ENCODE results near the gene TIFAB.

The TIFAB gene

DNA sequence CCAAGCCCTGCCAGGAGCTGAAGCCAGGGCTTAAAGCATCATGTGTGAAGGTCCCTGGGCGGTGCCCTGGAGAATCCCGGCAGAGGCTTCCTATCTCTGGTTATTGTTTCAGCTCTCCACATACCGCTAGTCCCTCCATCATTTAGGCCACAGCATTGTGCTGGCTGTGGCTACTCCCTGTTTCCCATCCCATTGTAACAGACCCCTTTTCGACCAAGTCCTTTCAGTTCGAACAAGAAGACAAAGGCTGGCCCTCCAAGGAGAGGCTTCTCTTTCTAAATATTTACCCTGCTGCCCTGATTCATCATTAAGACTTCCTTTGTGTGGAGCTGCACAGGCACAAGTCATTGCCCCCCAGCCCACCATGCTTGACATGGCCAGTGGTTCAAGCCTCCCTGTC is 42.0 kb upstream of the TIFAB start:
- DNase-seq (ENCODE audit: low spot score), result no peak

GRCh38 chr5:135493406-135494180 is 41.4 kb upstream of the TIFAB start:
- H3K36me3 ChIP-seq (replicated peaks in 1 of 2; ENCODE audit: control insufficient read depth in 2 of 2, insufficient read depth in 2 of 2, low read length in 2 of 2), result no peaks in the 10 kb centered on the region
- no peak overlapping the region for H2BK120ac ChIP-seq (ENCODE audit: low read depth, low read length)
- no peak overlapping the region for H3K4me2 ChIP-seq (ENCODE audit: insufficient read depth, low read length, poor library complexity, severe bottlenecking)
- H2BK15ac ChIP-seq (ENCODE audit: low read length), result no peak overlapping the region
- no peak overlapping the region for H2AK5ac ChIP-seq (ENCODE audit: low read depth, low read length)
- no peak overlapping the region for H3K9ac ChIP-seq (ENCODE audit: low read depth, low read length, poor library complexity)
- no peaks in the 10 kb centered on the region for H3K79me1 ChIP-seq (ENCODE audit: low read depth, low read length)
- WGBS, 2 donors (ENCODE audit: extremely low coverage in 2 of 2, insufficient read length in 2 of 2, insufficient replicate concordance in 1 of 2), result no CpG with 5 or more reads among the region's 8 CpGs
- no peak overlapping the region for H3K18ac ChIP-seq (ENCODE audit: low read length)
- H4K91ac ChIP-seq (ENCODE audit: low read depth, low read length, poor library complexity), result no peak overlapping the region
- H2BK5ac ChIP-seq (ENCODE audit: low read length), result no peak overlapping the region
- no peak overlapping the region for H4K8ac ChIP-seq (ENCODE audit: low read depth, low read length)
- no peak overlapping the region for H3K23ac ChIP-seq (ENCODE audit: low read depth, low read length, poor library complexity)
- no peak overlapping the region for H2AFZ ChIP-seq (ENCODE audit: low read length)
- H3K9me3 ChIP-seq (replicated peaks in 1 of 2; ENCODE audit: control insufficient read depth in 2 of 2, insufficient read depth in 1 of 2, low read depth in 1 of 2, low read length in 2 of 2), result peaks cover 2 to 3% of the 10 kb centered on the region in 2 donors
- H3K4me3 ChIP-seq (ENCODE audit: low read length in 2 of 2), result no peak overlapping the region
- no peak overlapping the region for H2BK12ac ChIP-seq (ENCODE audit: low read length)
- H3K4ac ChIP-seq (ENCODE audit: low read length), result no peak overlapping the region
- H3K27me3 ChIP-seq (ENCODE audit: control insufficient read depth in 3 of 3, insufficient read depth in 3 of 3, low read depth in 1 of 3, low read length in 3 of 3), result peaks cover 4 to 98% (median 45%) of the 10 kb centered on the region in 3 experiments
- peaks cover 12 to 30% of the 10 kb centered on the region in 2 donors for H3K4me1 ChIP-seq (ENCODE audit: control insufficient read depth in 2 of 2, insufficient read depth in 1 of 2, low read depth in 1 of 2, low read length in 2 of 2)
- no peak for DNase-seq (ENCODE audit: low spot score)
- no peak overlapping the region for H3K27ac ChIP-seq (replicated peaks; ENCODE audit: low read length)
- no peak overlapping the region for H3K14ac ChIP-seq (ENCODE audit: low read length)

More for the DNA sequence above, 42.0 kb upstream of the TIFAB start:
- no peak overlapping the region for H2BK5ac ChIP-seq (ENCODE audit: low read length)
- no peaks in the 10 kb centered on the region for H3K36me3 ChIP-seq (replicated peaks in 1 of 2; ENCODE audit: control insufficient read depth in 2 of 2, insufficient read depth in 2 of 2, low read length in 2 of 2)
- no peak overlapping the region for H3K18ac ChIP-seq (ENCODE audit: low read length)
- peaks cover 4 to 94% (median 42%) of the 10 kb centered on the region in 3 experiments for H3K27me3 ChIP-seq (ENCODE audit: control insufficient read depth in 3 of 3, insufficient read depth in 3 of 3, low read depth in 1 of 3, low read length in 3 of 3)
- no peak overlapping the region for H3K27ac ChIP-seq (replicated peaks; ENCODE audit: low read length)
- no peak overlapping the region for H4K8ac ChIP-seq (ENCODE audit: low read depth, low read length)
- H3K79me1 ChIP-seq (ENCODE audit: low read depth, low read length), result no peaks in the 10 kb centered on the region
- H3K14ac ChIP-seq (ENCODE audit: low read length), result no peak overlapping the region
- H2BK120ac ChIP-seq (ENCODE audit: low read depth, low read length), result no peak overlapping the region
- no CpG with 5 or more reads among the region's 5 CpGs for WGBS, 2 donors (ENCODE audit: extremely low coverage in 2 of 2, insufficient read length in 2 of 2, insufficient replicate concordance in 1 of 2)
- no peak overlapping the region for H3K4me2 ChIP-seq (ENCODE audit: insufficient read depth, low read length, poor library complexity, severe bottlenecking)
- H3K23ac ChIP-seq (ENCODE audit: low read depth, low read length, poor library complexity), result no peak overlapping the region
- peaks cover 11 to 34% of the 10 kb centered on the region in 2 donors for H3K4me1 ChIP-seq (ENCODE audit: control insufficient read depth in 2 of 2, insufficient read depth in 1 of 2, low read depth in 1 of 2, low read length in 2 of 2)
- no peak overlapping the region for H2AFZ ChIP-seq (ENCODE audit: low read length)
- H2BK12ac ChIP-seq (ENCODE audit: low read length), result no peak overlapping the region
- no peak overlapping the region for H3K4me3 ChIP-seq (ENCODE audit: low read length in 2 of 2)
- no peak overlapping the region for H4K91ac ChIP-seq (ENCODE audit: low read depth, low read length, poor library complexity)
- peaks cover 2 to 3% of the 10 kb centered on the region in 2 donors for H3K9me3 ChIP-seq (replicated peaks in 1 of 2; ENCODE audit: control insufficient read depth in 2 of 2, insufficient read depth in 1 of 2, low read depth in 1 of 2, low read length in 2 of 2)
- H2AK5ac ChIP-seq (ENCODE audit: low read depth, low read length), result no peak overlapping the region
- H3K4ac ChIP-seq (ENCODE audit: low read length), result no peak overlapping the region
- no peak overlapping the region for H3K9ac ChIP-seq (ENCODE audit: low read depth, low read length, poor library complexity)
- no peak overlapping the region for H2BK15ac ChIP-seq (ENCODE audit: low read length)

DNA sequence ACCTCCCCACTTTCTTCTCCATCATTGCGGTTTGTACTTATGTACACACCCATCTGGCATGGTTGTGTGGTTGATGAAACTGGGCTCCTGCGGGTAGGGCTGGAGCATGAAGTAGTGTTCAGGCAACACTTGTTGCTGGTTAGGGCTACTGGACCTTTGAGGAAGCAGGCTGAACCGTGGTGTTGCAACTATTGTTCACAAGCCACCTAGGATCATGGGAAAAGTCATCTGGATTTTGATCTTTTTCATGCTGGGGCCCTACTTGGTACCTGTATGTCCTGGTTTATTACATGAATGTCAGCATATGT is 40.1 kb upstream of the TIFAB start:
- Histone ChIP-seq H3K14ac (ENCODE audit: low read length) (no peak overlapping the region), H3K23ac (ENCODE audit: low read depth, low read length, poor library complexity) (no peak overlapping the region), H2AK5ac (ENCODE audit: low read depth, low read length) (no peak overlapping the region), H3K4me3 (ENCODE audit: low read length in 2 of 2) (no peak overlapping the region), H3K36me3 (replicated peaks in 1 of 2; ENCODE audit: control insufficient read depth in 2 of 2, insufficient read depth in 2 of 2, low read length in 2 of 2) (no peaks in the 10 kb centered on the region), H2BK12ac (ENCODE audit: low read length) (no peak overlapping the region), H2BK5ac (ENCODE audit: low read length) (no peak overlapping the region), H3K4me2 (ENCODE audit: insufficient read depth, low read length, poor library complexity, severe bottlenecking) (no peak overlapping the region), H2AFZ (ENCODE audit: low read length) (no peak overlapping the region), H3K79me1 (ENCODE audit: low read depth, low read length) (no peaks in the 10 kb centered on the region), H3K9ac (ENCODE audit: low read depth, low read length, poor library complexity) (no peak overlapping the region), H3K27me3 (ENCODE audit: control insufficient read depth in 3 of 3, insufficient read depth in 3 of 3, low read depth in 1 of 3, low read length in 3 of 3) (peaks cover 8 to 98% (median 57%) of the 10 kb centered on the region in 3 experiments), H2BK120ac (ENCODE audit: low read depth, low read length) (no peak overlapping the region), H3K18ac (ENCODE audit: low read length) (no peak overlapping the region), H4K8ac (ENCODE audit: low read depth, low read length) (no peak overlapping the region), H3K27ac (replicated peaks; ENCODE audit: low read length) (no peak overlapping the region), H2BK15ac (ENCODE audit: low read length) (no peak overlapping the region), H3K4ac (ENCODE audit: low read length) (no peak overlapping the region), H3K9me3 (replicated peaks in 1 of 2; ENCODE audit: control insufficient read depth in 2 of 2, insufficient read depth in 1 of 2, low read depth in 1 of 2, low read length in 2 of 2) (peaks cover 2 to 3% of the 10 kb centered on the region in 2 donors), H4K91ac (ENCODE audit: low read depth, low read length, poor library complexity) (no peak overlapping the region), H3K4me1 (ENCODE audit: control insufficient read depth in 2 of 2, insufficient read depth in 1 of 2, low read depth in 1 of 2, low read length in 2 of 2) (peaks cover 12 to 30% of the 10 kb centered on the region in 2 donors)
- DNase-seq (ENCODE audit: low spot score), result no peak
- no CpG with 5 or more reads among the region's 3 CpGs for WGBS, 2 donors (ENCODE audit: extremely low coverage in 2 of 2, insufficient read length in 2 of 2, insufficient replicate concordance in 1 of 2)

DNA sequence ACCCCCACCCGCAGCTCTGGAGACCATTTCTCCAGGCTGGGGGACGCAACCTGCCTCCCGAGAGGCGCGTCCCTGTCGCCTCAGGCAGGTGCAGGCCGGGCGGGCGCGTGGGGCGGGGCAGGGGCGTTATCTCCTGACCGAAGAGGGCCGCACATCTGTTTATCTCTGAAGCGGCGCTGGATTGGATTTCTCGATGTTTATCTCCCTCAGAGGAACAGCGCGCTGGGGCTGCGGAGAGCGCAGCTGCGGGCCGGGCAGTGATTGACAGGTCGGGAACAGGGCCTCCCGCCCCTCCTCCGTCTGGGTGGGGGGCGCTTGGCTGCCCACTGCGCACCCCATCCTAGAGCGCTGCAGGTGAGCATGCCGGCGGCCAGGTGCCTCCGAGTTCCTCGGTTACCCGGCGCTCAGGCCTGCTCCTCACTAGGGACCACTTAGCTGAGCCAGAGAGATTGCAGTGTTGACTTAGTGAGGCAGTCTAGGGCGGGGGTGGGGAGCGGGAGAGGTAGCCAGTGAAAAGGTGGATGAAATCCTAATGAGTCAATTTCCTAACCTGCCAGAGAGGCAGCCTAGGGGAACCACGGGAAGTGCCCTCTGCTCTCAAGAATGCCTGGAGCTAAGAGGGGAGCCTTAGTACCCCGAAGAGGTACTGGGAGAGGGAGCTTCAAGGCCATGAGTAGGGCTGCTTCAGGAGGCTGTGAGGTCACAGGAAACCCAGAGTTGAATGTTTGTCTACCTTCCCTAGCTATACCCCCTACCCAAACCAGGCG is 39.6 kb upstream of the TIFAB start:
- Histone ChIP-seq H3K9ac (ENCODE audit: low read depth, low read length, poor library complexity) (no peak overlapping the region), H3K79me1 (ENCODE audit: low read depth, low read length) (no peaks in the 10 kb centered on the region), H3K4ac (ENCODE audit: low read length) (no peak overlapping the region), H2BK12ac (ENCODE audit: low read length) (no peak overlapping the region), H2AK5ac (ENCODE audit: low read depth, low read length) (no peak overlapping the region), H4K91ac (ENCODE audit: low read depth, low read length, poor library complexity) (no peak overlapping the region), H2BK5ac (ENCODE audit: low read length) (no peak overlapping the region), H3K23ac (ENCODE audit: low read depth, low read length, poor library complexity) (no peak overlapping the region), H3K4me2 (ENCODE audit: insufficient read depth, low read length, poor library complexity, severe bottlenecking) (peak overlapping the region; percentile 58), H3K27ac (replicated peaks; ENCODE audit: low read length) (no peak overlapping the region), H2BK15ac (ENCODE audit: low read length) (no peak overlapping the region), H4K8ac (ENCODE audit: low read depth, low read length) (no peak overlapping the region), H3K9me3 (replicated peaks in 1 of 2; ENCODE audit: control insufficient read depth in 2 of 2, insufficient read depth in 1 of 2, low read depth in 1 of 2, low read length in 2 of 2) (peaks cover 2 to 3% of the 10 kb centered on the region in 2 donors), H2AFZ (ENCODE audit: low read length) (peak overlapping the region; percentile 57), H3K36me3 (replicated peaks in 1 of 2; ENCODE audit: control insufficient read depth in 2 of 2, insufficient read depth in 2 of 2, low read length in 2 of 2) (no peaks in the 10 kb centered on the region), H3K14ac (ENCODE audit: low read length) (no peak overlapping the region), H3K4me3 (ENCODE audit: low read length in 2 of 2) (peak overlapping the region in 1 of 2 donors; percentile 62), H3K18ac (ENCODE audit: low read length) (peak overlapping the region; percentile 84), H3K4me1 (ENCODE audit: control insufficient read depth in 2 of 2, insufficient read depth in 1 of 2, low read depth in 1 of 2, low read length in 2 of 2) (peaks cover 12 to 30% of the 10 kb centered on the region in 2 donors), H3K27me3 (ENCODE audit: control insufficient read depth in 3 of 3, insufficient read depth in 3 of 3, low read depth in 1 of 3, low read length in 3 of 3) (peaks cover 8 to 98% (median 62%) of the 10 kb centered on the region in 3 experiments), H2BK120ac (ENCODE audit: low read depth, low read length) (no peak overlapping the region)
- no peak for DNase-seq (ENCODE audit: low spot score)
- WGBS, 2 donors (ENCODE audit: extremely low coverage in 2 of 2, insufficient read length in 2 of 2, insufficient replicate concordance in 1 of 2), result no CpG with 5 or more reads among the region's 40 CpGs
